LNCAP (cell line): ENCODE measurements around the gene N4BP2L1.

Experiments
- CTCF ChIP-seq: fragments of 450-650 bp; IDR thresholded peaks from 2 replicates; pipeline ENCODE4 v1.5.1; 2017; ENCODE audit warnings: mild to moderate bottlenecking

N4BP2L1 gene

DNA sequence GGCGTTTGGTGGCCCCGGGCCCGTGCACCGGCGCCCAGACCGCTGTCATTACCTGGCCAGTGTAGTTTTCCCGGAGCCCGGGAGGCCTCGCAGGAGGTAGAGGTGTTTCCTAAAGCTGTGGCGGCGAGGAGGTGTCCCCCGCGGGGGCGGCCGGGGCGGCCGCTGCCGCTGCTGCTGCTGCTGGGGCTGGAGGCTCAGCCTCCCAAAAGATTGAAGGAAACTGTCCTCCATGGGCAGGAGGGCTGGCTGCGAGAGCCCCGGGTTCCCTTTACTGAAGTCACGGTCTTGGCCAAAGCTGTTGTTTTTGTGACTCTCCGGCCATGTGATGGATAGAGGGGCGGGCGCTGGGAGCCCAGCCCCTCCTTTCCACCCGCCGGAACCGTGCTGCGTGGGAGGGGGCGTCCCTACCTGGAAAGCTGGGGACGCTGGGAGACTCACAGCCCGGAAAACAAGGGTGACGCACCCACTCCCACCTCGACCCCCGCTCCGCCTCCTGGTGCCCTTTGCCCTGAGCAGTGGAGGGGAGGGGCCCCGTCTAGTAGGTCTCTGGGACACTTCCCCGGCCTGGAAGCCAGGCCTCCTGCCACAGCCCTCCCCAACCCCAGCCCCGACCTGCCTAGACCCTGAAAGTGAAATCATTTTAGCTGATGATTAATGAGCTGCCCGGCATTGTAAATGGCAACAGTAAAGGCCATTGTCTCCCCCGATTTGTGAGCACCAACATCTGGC, at the start of gene N4BP2L1:
N4BP2L1 (minus strand) TSS at position 279 of the 729 bp plus-strand sequence; CDS start at position 231, 48 bp downstream.
- TF ChIP-seq CTCF = no peak

DNA sequence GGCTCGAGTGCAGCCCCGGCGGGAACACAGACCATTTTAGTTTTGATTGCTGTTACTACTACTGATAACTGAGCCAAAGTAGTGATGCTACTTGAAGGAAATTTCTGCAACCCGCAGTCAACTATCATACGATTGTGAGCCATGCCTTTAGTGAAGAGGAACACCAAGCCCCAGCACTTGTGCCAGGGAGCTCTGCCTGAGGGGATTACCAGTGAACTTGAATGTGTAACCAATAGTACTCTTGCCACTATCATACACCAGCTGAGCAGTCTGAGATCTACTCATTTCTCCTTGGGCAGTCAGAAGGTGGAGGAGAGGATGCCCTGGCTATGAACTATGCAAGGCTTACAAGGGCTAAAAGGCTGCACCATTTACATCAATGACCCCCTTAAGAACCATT, 49.0 kb upstream of the N4BP2L1 start:
- no peak for TF ChIP-seq CTCF

- no peak for TF ChIP-seq CTCF
Observed at GRCh38 chr13:32476021-32476731, 48.2 kb upstream of the N4BP2L1 start.

GRCh38 chr13:32474999-32475792, 47.3 kb upstream of the N4BP2L1 start:
- TF ChIP-seq CTCF = no peak

DNA sequence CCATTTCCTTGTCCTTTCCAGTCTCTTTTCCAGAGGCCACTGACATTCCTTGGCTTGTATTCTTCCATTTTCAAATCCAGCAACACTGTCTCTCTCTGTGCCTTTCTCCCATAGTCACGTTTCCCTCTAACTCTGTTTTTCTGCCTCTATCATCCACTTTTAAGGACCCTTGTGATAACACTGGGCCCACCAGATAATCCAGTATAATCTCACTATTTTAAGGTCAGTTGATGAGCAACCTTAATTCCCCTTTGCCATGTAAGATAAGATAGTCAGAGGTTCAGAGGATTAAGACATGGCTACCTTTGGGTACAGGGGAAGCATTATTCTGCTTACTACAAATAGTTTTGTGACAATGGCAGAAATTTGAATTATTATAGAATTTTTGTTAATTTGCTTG, 45.7 kb upstream of the N4BP2L1 start:
- TF ChIP-seq CTCF = no peak

GRCh38 chr13:32472194-32472621, 44.3 kb upstream of the N4BP2L1 start:
- no peak for TF ChIP-seq CTCF

GRCh38 chr13:32471187-32471922, 43.4 kb upstream of the N4BP2L1 start:
- no peak for TF ChIP-seq CTCF
